HL-60/S4 treated with retinoic acid at 250 ng/mL for 4 days and 3 days (cell line): ENCODE measurements around the gene GRIN1.

Source experiments
- in situ Hi-C: fragments of 300-500 bp; cut with MboI; formaldehyde crosslinking; loops from 2 replicates; pipeline ENCODE4 v1.7.0; 2022; ENCODE audit warnings: low sequenced_read_pairs

Gene GRIN1

GRCh38 chr9:137138722-137139467 is at the start of gene GRIN1:
GRIN1 (plus strand) TSS chr9:137139154; CDS start chr9:137139487, 333 bp downstream.
- in situ Hi-C loops, result no loop called here

GRCh38 chr9:137089232-137089947 is 49.6 kb upstream of the GRIN1 start:
- in situ Hi-C loops, result no loop called here

GRCh38 chr9:137095664-137096517 is 43.1 kb upstream of the GRIN1 start:
- in situ Hi-C loops, result no loop called here

GRCh38 chr9:137096785-137097546 is 42.0 kb upstream of the GRIN1 start:
- in situ Hi-C loops, result no loop called here

DNA sequence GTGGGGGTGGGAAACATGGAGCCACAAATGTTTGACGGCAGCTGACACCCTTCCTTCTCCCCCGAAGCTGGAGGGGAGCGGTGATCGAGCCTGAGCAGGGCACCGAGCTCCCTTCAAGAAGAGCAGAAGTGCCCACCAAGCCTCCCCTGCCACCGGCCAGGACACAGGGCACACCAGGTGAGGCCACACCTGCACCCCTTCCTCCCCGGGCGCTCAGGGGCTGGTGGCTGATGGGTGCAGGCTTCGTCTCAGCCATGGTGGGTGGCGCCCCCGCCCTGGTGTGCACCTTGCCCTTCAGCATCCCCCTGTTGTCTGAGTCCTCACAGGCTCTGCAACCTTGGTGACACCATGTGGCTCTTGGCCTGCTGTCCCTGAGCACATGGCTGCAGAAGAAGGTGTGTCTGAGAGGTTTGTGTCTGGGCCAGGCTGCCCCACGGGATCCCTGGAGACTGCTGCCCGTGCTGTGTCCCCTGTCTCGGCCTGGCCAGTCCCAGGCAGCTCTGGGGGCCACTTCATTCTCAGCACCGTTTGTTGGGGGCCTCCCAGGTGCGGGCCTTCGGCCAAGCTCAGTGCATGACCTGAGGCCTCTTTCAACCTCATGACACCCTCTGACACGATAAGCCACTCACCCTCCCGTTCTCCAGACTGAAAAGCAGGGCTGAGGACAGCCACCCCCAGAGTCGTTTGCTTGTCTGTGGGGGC is 41.0 kb upstream of the GRIN1 start:
- in situ Hi-C loops, result no loop called here

DNA sequence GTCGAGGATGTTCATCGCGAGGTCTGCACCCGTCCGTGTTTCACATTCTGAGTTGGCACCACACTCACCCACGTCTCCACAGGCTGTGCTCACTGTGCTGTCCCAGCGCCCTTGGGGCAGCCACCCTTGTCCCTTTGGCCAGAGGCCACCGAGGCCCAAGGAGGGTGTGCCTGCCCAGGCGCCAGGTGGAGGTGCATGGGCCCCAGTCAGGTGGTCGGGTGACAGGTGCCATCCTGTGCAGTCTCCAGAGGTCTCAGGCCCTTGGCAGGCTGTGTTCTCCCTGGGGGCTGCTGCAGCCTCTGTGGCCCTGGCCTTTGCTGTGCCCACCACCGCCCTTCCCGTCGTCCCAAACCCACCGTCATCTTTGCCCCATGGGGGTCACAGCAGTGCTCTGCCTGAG is 39.7 kb upstream of the GRIN1 start:
- in situ Hi-C loops, result no loop called here

- in situ Hi-C loops, result no loop called here
These were observed 35.6 kb upstream of the GRIN1 start for GRCh38 chr9:137103206-137103999.

GRCh38 chr9:137105814-137106661 is 32.9 kb upstream of the GRIN1 start:
- in situ Hi-C loops, result no loop called here

DNA sequence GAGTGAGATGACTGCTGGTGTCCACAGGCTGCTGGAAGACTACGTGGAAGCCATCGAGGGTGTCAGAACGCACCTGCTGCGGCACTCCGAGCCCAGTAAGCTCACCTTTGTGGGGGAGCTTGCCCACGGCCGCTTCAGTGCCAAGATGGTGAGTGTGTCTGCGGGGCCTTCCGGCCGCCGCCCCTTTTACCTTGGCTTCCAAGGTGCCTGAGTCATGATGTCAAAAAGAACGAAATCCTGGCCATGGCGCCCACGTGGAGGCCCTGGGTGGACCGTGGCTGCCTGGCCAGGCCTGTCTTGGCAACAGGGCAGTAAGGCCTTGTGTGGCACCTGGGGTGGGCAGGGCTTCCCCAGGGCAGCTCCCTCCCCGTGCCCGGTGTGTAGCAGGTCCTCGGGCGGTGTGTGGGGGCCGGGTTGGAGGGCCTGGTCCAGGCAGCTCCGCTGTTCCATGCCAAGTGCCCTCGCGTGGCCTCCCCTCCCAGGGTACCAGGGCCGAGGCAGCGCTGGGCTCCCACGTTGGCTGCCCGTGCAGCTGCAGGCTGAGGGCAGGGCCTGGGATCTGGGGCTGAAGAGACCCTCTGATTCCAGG is 32.2 kb upstream of the GRIN1 start:
- in situ Hi-C loops, result no loop called here

DNA sequence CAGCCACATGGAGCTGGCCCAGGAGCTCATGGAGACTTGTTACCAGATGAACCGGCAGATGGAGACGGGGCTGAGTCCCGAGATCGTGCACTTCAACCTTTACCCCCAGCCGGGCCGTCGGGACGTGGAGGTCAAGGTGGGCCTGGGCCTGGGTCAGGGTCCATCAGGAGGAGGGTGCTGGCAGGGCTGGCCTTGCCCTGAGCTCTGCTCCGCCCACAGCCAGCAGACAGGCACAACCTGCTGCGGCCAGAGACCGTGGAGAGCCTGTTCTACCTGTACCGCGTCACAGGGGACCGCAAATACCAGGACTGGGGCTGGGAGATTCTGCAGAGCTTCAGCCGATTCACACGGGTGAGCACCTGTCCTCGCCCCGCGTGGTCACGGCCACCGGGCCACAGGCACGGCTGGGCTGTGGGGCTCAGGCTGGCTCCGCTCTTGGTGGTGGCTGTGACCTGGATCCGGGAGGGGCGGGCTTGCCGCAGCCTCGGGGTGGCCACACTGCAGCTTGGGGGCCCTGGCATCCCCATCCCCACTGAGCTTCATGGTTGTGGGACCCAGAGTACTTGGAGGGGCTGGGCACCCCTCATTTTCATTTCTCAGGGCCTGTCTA is 31.5 kb upstream of the GRIN1 start:
- in situ Hi-C loops, result no loop called here

DNA sequence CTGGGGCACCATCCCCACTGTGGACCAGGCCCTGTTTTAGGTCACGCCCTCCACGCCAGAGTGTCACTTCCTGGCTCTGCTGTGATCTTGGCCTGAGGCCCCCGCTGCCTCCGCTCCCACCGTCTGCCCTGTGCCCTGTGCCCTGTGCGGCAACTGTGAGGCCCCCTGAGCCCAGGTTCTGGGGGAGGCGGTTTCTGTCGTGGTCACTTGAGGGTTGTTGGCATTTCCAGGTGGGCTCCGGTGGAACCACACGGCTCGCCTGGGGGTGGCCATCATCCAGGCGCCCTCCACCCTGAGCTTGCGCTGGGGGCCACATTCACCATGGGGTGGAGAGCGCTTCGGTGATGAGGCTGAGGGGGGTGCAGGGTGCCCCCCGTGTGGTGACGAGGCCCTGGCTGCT is 31.0 kb upstream of the GRIN1 start:
- in situ Hi-C loops, result no loop called here

- in situ Hi-C loops, result no loop called here
These were observed 30.2 kb upstream of the GRIN1 start for GRCh38 chr9:137108608-137109249.

DNA sequence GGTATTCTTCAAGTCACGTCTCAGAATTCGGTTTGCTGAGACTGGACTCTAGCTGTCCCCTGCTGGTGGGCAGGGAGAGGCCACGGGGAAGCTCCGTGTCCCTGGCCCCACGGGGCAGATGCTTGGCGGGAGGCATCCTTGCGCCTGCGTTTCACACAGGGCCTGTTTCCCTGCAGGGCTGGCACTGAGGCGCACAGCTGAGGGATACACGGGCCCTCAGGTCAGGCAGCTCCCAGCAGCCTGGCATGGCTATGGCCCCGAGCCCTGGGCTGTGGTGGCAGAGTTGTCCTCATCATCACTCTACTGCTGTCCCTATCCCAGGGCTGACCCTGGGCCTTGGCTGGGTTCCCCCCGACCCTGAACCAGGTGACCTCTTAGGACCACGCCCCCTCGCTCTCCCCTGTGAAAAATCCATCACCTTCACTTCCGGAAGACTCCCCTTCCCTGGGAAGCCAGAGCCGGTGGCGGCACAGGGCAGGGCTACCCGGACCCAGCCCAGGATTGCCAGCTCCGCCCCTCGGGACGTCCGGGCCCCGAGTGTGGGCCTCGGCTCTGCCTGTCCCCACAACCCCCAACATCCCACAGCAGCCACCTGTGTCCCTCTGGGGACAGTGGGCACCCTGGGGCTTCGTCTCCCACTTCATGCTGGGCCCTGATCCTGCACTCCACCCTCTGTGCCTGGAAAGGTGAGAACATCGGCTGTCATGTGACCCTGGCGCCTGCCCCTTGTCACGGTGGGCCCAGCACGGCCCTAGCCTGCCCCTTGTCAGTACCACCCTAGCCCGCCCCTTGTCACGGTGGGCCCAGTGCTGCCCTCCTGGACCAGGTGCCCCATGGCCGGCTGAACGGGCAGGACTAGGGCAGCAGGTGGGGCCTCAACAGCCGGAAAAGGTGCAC is 29.5 kb upstream of the GRIN1 start:
- in situ Hi-C loops, result no loop called here

DNA sequence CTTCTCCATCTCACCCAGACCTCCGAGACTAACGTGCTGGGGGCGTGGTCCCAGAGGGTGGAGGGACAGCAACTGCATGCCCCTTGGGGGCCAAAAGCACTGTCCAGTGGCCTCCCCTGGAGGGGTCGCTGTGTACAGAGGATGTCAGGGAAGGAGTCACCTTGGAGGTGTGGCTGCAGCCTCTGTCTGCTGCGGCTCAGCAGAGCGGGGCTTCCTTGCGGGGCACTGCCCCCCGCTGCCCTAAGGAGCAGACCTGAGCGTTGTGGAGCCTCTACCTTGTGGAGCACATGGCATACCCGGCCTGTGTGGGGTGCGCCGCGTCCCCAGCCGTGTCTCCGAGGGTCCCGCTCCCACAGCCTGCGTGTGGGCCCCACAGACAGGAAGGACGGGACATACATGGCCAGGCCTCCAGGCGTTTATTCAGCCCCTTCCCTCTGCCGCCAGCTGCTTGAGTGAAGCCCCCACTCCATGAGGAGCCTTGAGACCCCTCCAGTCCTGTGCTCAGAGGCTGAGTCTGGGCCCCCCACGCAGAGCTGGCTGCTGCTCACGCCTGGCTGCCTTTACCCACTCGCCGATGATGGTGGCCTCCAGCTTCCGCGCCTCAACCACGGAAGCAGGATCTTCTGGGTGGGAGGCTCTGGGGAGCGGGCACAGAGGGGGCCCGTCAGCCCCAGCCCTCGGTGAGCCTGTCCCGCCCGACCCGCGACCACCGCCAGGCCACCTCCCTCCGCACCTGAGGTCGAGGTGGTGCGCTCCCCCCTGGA is 28.6 kb upstream of the GRIN1 start:
- in situ Hi-C loops, result no loop called here
